NCI-H82 treated with DMSO at 0.1 percent for 48 hours (cell line): ENCODE data around the gene FAT2.
"Not testable (repeated sequence)": the region's sequence is repeated elsewhere in the genome, so short reads cannot be mapped to it uniquely, and the experiment has no call there.

ENCODE experiments used
- DNase-seq: peaks from one replicate; lab custom pipeline; 2025; ENCODE audit not compliant: unreplicated experiment; lab: John Stamatoyannopoulos, UW

FAT2 gene

DNA sequence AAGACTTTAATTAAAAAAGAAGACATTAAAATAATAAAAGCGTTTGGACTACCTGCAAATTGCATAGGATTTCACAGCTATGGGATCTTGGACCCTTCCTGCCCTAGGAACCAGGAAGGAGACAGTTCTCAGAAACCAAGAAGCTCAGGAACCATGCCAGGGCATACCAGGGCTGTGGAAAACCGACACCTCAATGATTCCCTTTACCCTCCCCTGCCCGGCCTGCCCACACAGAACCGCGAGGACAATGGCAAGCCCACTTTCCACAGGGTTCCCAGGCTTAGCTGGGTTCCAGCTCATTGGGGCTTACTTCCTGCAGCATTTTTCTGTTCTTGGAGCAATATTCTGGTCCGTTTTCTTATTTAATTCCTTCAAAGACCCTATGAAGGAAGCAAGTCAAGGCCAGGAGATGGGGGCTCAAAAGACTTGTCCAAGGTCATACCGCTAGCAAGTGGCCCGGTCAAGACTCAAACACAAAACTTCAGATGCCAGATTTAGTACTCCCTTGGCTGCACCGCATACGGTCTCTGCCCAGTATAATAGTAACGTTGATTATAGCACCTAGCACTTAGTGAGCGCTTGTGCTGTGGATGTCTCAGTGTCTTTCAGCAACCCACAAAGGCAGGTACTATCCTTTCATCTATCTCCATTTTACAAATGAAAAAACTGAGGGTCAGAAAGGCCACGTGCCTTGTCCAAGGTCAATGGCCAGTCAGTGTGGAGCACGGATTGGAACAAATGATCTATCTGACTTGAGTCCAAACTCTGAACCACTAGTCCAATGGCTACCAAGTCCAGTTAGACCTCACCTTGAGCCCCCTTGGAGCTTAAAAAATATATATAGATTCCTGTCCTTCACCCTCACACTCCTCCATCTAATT is 6.8 kb downstream of the FAT2 start:
- no peak for DNase-seq

- no peak for DNase-seq
These were observed 9.1 kb downstream of the FAT2 start for GRCh38 chr5:151581812-151582583.

DNA sequence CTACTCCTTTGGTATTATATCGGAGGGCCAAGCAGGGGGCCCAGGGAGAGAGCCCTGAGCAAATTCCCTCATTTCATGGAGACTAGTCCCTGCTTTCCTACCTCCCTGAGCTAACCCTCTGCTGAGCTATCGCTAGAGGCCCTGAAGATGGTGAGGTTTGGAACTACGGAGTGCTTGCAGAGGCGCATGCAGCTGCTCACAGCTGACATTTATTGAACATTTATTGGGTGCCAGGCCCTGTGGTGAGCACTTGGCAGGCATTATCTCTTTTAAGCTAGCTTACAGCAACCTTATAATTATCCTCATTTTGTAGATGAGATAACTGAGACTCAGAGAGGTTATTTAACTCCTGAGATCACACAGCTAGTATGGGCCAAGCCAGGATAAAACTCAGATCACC is 9.8 kb downstream of the FAT2 start:
- no peak for DNase-seq

DNA sequence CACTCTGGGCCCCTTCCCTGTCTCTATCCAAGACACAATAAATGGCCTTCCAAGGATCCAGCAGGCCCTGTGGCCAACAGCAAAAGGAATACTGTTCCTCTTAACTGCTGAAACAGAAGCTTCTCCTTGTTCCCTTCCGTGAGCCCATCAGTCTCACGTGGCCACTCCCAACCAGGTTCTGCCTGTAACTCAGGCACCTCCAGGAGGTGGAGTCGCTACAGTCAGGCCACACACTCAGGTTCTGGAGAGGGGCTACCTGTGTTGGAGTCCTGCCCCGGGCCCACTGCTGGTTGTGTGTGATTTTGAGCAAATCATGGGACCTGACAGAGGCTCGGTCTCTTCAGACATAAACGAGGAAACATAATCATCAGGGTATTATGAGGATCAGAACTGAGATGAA is 10.3 kb downstream of the FAT2 start:
- no peak for DNase-seq

DNA sequence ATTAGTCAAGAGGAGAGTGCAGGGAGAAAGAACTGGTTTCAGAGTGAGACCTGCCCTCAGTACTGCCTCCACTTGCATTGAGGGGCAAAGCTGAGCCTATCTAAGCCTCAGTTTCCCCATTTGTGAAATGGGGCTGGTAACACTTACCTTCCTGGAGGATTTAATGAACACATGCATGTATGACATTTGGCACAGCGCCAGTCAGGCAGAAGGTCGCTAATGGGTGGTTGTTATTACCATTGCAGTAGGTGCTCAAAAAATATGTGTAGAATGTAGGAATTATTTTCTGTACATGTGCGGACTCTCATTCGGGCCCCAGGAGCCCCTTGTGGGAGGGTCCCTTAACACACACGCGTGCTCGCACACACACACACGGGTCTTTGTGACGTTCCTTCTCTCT is 10.9 kb downstream of the FAT2 start:
- no peak for DNase-seq

- not testable (repeated sequence) for DNase-seq
These were observed 12.0 kb downstream of the FAT2 start for GRCh38 chr5:151579146-151579545.

- DNase-seq = no peak
These were observed 12.7 kb downstream of the FAT2 start for GRCh38 chr5:151578326-151579025.

DNA sequence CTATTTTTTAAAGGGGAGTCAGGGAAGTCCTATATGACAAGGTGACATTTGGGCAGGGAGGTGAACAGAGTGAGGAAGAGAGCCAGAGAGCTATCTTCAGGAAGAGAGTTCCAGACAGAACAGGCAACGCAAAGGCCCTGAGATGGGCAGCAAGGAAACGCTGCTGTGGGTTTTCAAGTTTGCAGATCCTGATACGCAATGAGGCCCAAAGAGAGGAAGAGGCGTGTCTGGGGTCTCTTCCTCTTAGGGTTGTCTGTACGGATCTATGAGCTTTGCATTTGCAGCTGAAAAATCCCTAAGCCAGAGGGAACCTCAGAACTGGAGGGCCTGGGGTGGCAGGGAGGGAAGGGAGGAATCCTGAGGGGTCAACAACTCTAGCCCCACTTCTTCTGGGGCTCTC is 13.6 kb downstream of the FAT2 start:
- no peak for DNase-seq

- no peak for DNase-seq
These were observed 16.6 kb downstream of the FAT2 start for GRCh38 chr5:151574444-151574996.

- DNase-seq = no peak
These were observed 18.3 kb downstream of the FAT2 start for GRCh38 chr5:151572657-151573368.

GRCh38 chr5:151571270-151572173 is 19.6 kb downstream of the FAT2 start:
- DNase-seq = no peak

- DNase-seq = no peak
These were observed 20.4 kb downstream of the FAT2 start for GRCh38 chr5:151570512-151571269.

GRCh38 chr5:151570058-151570457 is 21.1 kb downstream of the FAT2 start:
- no peak for DNase-seq

GRCh38 chr5:151569132-151570046 is 21.7 kb downstream of the FAT2 start:
- DNase-seq = no peak

- no peak for DNase-seq
These were observed 23.1 kb downstream of the FAT2 start for GRCh38 chr5:151568036-151568435.

GRCh38 chr5:151565971-151566370 is 25.2 kb downstream of the FAT2 start:
- no peak for DNase-seq

- DNase-seq = no peak
These were observed 29.0 kb downstream of the FAT2 start for GRCh38 chr5:151562019-151562707.
